Forelimb muscle (tissue), 1 donor: ENCODE measurements around the gene ARID4B. TPM values are rescaled to one million over a fixed set of nuclear protein-coding genes. Genes with fewer than 3 reads are reported as not detected.

Source experiments
- DNase-seq: peaks from one replicate; pipeline ENCODE4 v3.0.0-alpha.2; 2013; ENCODE audit warnings: low read depth
- polyA plus RNA-seq: library from polyadenylated mRNA; unstranded; fragments of 120-200 nt; gene quantifications from one replicate; pipeline ENCODE4 v1.2.1, GENCODE V29; 2013; ENCODE audit not compliant: insufficient read length

Gene ARID4B
- polyA plus RNA-seq, 1 donor: 20.2 TPM

- DNase-seq: no peak
Observed at GRCh38 chr1:235127732-235128455, 200.1 kb downstream of the ARID4B start.

- no peak for DNase-seq
Observed at GRCh38 chr1:235127203-235127602, 200.8 kb downstream of the ARID4B start.

GRCh38 chr1:235124665-235125064 is 203.3 kb downstream of the ARID4B start:
- no peak for DNase-seq

- DNase-seq: no peak
Observed at GRCh38 chr1:235124111-235124510, 203.9 kb downstream of the ARID4B start.

GRCh38 chr1:235122348-235122747 is 205.6 kb downstream of the ARID4B start:
- DNase-seq: no peak

Other genes with a start within 250 kb of the ARID4B start
- gene TOMM20, start 199.3 kb downstream of the ARID4B start, polyA plus RNA-seq: 180 TPM
- gene RBM34, start 166.9 kb downstream of the ARID4B start, polyA plus RNA-seq: 59.0 TPM
- gene GGPS1, start 391 bp upstream of the ARID4B start, polyA plus RNA-seq: 36.9 TPM
- gene TBCE, start 39.2 kb upstream of the ARID4B start, polyA plus RNA-seq: 47.4 TPM
- 30.9 TPM for gene B3GALNT2, start 176.3 kb upstream of the ARID4B start, polyA plus RNA-seq